ENCODE results near the gene EGFR.
"Not testable (repeated sequence)": the region's sequence is repeated elsewhere in the genome, so short reads cannot be mapped to it uniquely, and the experiment has no call there.

Gene EGFR

DNA sequence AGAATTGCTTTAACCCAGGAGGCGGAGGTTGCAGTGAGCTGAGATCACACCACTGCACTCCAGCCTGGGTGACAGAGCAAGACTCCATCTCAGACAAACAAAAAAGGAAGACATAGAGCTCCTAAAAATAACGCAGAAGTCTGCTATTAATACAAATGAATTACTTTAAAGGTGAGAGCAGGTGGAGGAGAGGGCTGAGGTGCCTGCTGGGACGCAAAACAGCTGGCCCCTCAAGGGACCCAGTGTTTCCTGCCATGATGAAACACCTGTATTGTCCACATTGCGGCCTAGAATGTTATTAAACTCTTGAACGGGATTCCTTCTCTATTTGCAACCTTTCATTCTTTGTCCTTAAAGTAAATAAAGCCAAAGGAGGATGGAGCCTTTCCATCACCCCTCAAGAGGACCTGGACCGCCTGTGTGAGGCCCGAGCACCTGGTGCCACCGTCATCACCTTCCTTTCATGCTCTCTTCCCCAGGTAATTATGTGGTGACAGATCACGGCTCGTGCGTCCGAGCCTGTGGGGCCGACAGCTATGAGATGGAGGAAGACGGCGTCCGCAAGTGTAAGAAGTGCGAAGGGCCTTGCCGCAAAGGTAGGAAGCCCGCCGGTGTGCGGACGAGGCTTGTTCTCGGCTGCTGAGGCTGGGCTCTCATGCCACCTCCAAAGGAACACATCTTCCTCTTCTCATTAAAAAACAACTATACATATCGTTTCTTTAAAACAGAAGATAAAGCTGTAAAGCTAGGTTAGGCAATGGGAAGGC is 136.7 kb downstream of the EGFR start:
- DNase-seq, result peak; percentile 60

DNA sequence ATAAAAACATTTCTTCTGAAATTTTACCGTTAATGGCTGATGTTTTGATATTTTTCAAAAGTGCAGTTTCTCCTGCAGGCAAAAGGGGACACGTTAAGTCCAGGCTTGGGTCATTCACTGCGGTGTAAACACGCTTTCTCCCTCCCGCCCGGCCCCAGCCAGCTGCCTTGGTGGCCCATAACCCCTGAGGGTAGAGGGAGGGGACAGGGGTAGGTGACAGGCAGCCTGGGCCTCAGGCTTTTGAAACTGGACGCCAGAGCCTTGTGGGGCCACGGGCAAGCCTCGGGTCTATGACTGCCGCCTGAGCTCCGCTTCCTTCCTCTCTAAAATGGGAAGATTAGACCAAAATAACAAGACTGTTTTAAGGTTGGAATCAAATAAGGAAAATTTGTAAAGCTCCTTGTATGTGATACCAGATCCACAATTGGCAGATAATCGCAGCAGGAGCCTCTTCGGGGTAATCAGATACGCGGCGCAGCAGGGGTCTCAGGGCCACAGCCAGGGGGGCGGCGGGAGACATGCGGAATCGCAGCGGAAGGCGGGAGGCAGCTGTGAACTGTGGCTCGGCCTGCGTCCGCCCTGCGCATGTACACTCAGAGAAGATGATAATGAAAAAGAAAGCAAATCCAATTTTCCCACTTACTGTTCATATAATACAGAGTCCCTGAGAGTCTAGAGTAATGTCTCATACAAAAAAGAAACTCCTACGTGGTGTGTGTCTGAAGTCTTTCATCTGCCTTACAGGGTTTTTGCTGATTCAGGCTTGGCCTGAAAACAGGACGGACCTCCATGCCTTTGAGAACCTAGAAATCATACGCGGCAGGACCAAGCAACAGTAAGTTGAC is 138.3 kb downstream of the EGFR start:
- peak; percentile 42 for DNase-seq

DNA sequence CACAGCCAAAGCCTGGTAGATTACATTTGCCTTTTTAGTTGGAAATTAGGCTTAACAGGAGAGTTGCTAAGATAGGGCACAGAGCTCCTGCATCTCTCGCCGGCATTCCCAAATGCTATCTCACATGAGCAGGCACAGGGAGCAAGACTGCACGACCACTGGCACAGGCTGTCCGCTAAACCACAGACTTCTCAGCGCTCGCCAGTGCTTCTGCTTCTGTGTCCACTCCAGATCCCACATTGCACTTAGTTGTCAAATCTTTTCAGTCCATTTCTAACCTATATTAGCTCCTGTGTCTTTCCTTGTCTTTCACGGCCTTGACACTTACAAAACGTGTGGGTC is 138.9 kb downstream of the EGFR start:
- no peak for DNase-seq

DNA sequence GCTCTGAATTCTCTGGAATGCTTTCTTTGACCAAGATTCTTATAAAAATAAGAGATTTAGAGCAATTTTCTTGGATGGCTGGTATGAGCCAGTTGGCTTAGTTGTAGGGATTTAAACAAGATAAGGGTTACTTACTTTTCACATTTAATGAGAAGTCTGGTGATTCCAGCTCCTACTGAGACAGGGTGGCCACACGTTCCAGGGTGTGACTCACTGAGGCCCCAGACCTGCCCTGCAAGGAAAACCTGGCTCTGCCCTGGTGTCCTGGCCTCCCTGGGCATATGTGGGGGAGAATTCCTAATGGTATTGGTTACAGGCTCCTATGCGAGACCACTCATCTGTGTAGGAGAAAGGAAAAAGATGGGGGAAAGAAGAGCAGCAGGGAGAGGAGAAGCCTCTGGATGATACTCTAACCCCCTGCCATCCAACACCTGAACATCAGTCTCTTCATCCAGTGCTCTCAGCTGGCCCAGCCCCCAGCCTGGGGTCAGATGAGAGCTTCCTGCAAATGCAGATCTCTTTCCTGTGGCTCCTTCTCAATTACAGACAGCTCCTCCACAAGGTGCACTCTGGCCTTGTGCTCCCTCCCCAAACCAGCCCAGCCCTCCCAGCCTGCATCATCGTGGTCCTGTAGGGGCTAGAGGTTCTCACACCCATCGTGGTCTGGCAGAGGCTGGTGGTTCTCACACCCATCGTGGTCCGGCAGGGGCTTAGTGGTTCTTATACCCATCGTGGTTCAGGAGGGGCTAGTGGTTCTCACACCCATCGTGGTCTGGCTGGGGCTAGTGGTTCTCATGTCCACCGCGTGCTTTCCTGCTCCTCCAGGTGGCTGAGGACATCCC is 139.9 kb downstream of the EGFR start:
- no peak for DNase-seq

DNA sequence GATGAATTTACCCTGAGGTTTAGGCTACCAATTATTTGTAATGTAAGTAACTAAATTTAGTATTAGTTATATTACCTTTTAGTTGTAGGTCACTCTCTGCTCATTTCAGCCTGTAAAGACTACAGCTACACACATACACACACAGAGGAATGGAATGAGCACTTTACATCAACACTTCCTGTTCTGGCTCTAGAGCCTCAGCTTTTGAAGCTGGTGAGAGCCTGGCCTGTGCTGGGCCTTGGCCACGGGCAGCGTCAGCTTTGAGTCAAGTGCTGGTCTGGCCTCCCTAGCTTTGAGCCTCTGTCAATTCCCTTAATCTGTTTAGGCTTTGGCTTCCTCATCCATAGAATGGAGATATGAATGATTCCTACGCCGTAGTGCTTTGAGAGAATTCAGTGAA is 141.7 kb downstream of the EGFR start:
- no peak for DNase-seq

DNA sequence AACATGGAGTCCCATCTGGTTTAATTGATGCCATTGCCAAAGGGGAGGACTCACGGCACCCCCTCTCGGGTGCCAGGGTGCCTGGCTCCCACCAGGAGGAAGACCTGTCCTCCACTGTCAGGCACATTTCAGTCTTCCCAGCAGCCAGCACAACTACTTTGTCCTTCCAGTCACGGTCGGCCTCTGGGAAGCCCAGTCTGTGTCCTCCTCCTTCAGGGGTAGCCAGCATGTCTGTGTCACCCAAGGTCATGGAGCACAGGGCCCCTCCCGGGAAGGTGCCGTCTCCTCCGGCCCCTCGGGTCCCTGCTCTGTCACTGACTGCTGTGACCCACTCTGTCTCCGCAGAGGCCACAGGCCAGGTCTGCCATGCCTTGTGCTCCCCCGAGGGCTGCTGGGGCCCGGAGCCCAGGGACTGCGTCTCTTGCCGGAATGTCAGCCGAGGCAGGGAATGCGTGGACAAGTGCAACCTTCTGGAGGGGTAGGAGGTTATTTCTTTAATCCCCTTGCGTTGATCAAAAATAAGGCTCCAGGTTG is 142.4 kb downstream of the EGFR start:
- DNase-seq, result no peak

DNA sequence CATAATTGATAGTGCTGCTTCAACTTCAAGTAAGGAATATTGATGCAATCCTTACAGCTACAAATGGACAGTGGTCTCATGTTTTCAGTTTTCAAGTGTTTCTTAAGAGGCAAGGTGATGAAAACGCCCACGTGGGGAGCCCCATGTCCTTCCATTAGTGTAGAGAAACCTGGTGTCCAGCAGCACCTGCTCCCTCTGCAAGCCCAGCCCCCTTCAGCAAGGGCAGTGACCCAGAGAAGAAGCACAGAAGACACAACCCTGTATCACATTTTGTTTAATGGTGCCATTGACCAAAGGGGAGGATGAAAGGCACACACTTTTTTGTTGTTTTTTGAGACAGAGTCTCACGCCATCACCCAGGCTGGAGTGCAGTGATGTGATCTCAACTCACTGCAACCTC is 143.7 kb downstream of the EGFR start:
- DNase-seq, result no peak

DNA sequence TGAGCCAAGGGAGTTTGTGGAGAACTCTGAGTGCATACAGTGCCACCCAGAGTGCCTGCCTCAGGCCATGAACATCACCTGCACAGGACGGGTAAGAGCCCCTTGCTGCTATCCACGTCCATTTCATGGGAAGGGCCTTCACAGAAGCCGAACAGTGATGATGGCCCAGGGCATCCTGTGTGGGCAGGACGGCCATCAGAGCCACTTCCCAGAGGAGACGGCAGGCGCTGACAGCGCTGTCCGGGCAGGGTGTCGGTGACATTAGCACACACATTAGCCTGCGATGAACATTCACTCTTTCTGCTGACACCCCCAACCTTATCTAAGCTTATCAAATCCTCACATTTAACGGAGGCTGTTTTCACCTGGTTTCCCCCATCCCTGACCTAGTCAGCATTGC is 144.9 kb downstream of the EGFR start:
- no peak for DNase-seq

DNA sequence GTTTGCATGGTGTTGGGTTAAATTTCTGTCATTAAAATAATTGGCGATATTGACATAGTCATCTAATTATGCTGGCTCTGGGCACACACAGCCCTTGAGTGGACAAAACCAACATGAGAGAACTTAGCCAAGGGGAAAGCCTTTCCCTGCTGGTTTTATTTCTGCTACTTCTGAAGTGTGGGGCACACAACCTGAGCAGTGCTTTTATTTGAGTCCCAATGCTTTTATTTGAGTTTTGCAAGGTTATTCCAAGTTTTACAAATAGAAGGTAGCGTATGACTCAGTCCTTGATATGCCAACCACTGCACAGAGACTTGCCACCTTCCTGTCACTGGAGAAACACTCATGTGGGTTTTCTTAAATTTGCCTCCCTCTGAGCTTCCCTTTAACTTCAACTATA is 145.7 kb downstream of the EGFR start:
- no peak for DNase-seq

DNA sequence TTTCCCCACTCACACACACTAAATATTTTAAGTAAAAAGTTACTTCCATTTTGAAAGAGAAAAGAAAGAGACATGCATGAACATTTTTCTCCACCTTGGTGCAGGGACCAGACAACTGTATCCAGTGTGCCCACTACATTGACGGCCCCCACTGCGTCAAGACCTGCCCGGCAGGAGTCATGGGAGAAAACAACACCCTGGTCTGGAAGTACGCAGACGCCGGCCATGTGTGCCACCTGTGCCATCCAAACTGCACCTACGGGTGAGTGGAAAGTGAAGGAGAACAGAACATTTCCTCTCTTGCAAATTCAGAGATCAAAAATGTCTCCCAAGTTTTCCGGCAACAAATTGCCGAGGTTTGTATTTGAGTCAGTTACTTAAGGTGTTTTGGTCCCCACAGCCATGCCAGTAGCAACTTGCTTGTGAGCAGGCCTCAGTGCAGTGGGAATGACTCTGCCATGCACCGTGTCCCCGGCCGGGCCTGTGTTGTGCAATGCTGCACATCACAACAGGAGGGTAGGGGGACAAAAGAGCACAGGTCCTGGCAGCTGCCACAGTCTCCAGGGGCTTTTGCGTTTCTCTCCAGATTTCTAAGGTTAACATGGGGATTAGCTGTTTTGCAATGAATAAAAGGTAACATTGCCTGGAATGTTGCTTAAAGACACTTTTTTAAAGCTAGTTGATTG is 146.5 kb downstream of the EGFR start:
- DNase-seq, result no peak

DNA sequence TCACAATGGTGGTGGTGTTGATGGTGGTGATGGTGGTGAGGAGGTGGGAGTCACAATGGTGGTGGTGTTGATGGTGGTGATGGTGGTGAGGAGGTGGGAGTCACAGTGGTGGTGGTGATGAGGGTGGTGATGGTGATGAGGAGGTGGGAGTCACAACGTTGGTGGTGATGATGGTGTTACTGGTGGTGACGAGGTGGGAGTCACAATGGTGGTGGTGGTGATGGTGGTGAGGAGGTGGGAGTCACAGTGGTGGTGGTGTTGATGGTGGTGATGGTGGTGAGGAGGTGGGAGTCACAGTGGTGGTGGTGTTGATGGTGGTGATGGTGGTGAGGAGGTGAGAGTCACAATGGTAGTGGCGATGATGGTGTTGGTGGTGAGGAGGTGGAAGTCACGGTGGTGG is 148.5 kb downstream of the EGFR start:
- not testable (repeated sequence) for DNase-seq

DNA sequence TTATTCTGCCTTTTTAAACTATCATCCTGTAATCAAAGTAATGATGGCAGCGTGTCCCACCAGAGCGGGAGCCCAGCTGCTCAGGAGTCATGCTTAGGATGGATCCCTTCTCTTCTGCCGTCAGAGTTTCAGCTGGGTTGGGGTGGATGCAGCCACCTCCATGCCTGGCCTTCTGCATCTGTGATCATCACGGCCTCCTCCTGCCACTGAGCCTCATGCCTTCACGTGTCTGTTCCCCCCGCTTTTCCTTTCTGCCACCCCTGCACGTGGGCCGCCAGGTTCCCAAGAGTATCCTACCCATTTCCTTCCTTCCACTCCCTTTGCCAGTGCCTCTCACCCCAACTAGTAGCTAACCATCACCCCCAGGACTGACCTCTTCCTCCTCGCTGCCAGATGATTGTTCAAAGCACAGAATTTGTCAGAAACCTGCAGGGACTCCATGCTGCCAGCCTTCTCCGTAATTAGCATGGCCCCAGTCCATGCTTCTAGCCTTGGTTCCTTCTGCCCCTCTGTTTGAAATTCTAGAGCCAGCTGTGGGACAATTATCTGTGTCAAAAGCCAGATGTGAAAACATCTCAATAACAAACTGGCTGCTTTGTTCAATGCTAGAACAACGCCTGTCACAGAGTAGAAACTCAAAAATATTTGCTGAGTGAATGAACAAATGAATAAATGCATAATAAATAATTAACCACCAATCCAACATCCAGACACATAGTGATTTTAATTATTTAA is 151.7 kb downstream of the EGFR start:
- DNase-seq, result no peak

DNA sequence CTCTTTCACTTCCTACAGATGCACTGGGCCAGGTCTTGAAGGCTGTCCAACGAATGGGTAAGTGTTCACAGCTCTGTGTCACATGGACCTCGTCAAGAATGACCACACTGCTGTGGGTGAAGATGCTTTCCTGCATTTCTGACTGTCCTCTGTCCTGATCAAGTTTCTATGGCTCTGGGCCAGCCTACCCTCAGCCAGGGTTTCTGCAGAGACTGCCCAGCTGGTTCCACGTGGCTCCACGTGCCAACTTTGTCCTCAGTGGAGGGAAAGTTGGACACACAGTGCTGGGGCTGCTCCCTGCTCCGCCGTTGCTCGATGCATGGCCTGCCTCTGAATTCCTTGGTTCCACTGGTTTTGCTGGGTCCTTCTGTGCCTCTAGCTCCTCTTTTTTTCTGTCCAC is 152.3 kb downstream of the EGFR start:
- DNase-seq, result no peak

DNA sequence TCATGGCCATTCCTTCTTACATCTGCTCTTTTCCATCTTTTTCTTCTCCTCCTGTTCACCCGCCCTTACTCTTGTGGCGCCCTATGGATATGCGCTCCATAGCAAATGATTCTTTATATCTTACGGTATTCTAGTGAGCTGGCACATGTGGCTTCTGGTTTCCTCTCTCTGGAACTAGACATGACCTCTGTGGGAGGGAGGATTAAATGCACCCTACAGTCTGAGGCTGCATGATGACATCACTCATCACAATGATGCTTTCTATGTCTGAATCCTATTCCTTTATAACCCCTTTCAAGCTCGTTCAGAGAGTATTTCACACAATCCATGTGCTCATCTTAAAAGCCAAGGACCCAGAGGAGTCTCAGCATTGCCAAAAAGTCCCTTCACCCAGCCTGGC is 153.3 kb downstream of the EGFR start:
- DNase-seq, result no peak

DNA sequence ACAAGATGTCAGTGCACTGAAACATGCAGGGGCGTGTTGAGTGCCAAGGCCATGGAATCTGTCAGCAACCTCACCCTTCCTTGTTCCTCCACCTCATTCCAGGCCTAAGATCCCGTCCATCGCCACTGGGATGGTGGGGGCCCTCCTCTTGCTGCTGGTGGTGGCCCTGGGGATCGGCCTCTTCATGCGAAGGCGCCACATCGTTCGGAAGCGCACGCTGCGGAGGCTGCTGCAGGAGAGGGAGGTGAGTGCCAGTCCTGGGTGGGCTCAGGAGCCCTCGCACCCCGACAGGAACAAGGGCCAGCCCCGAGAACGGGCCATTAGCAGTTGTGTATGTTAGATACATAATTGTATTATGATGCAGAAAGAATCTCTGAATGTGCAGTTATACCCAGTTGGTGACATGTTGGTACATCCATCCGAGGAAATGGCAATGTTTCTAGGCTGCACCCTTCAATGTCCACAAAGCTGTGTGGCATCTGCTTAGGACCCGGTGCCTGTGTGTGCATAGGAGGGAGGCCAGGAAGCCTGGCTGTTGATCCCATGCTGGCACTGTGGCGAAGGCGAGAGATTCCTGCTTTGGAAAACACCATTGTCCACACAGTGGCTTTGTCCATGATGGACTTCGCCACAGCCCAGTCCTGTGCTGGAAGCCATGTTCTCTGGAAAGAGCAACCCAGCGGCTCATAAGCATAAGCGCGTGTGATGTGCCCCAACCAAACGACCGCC is 154.2 kb downstream of the EGFR start:
- no peak for DNase-seq

DNA sequence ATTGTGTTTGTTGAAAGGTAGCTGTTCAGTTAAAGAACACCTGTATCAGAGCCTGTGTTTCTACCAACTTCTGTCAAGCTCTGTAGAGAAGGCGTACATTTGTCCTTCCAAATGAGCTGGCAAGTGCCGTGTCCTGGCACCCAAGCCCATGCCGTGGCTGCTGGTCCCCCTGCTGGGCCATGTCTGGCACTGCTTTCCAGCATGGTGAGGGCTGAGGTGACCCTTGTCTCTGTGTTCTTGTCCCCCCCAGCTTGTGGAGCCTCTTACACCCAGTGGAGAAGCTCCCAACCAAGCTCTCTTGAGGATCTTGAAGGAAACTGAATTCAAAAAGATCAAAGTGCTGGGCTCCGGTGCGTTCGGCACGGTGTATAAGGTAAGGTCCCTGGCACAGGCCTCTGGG is 154.9 kb downstream of the EGFR start:
- DNase-seq, result no peak

DNA sequence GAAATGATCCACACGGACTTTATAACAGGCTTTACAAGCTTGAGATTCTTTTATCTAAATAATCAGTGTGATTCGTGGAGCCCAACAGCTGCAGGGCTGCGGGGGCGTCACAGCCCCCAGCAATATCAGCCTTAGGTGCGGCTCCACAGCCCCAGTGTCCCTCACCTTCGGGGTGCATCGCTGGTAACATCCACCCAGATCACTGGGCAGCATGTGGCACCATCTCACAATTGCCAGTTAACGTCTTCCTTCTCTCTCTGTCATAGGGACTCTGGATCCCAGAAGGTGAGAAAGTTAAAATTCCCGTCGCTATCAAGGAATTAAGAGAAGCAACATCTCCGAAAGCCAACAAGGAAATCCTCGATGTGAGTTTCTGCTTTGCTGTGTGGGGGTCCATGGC is 155.6 kb downstream of the EGFR start:
- DNase-seq, result no peak

DNA sequence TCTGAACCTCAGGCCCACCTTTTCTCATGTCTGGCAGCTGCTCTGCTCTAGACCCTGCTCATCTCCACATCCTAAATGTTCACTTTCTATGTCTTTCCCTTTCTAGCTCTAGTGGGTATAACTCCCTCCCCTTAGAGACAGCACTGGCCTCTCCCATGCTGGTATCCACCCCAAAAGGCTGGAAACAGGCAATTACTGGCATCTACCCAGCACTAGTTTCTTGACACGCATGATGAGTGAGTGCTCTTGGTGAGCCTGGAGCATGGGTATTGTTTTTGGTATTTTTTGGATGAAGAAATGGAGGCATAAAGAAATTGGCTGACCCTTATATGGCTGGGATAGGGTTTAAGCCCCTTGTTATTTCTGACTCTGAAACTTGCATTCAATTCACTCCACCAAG is 156.0 kb downstream of the EGFR start:
- no peak for DNase-seq

DNA sequence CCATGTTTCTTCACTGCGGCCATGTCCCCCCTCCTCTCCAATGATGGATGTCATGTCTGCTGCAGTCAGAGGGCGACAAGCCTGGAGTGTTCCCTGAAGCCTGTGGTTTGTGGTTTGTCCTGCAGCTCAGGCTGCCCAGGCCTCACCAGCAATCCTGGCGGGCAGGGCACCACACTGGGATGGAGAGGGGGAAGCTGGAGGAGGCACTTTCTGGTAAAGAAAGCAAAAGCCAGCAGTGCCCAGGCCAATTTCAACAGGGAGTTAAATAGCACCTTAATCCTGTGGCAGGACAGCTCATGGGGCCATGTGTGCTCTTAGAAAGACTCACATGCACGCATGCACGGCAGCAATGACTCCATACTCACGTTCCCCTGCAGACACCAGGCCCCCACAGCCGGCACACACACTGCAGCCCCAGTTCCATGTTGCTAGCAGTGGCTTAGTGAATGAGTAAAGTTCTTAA is 158.3 kb downstream of the EGFR start:
- no peak for DNase-seq

DNA sequence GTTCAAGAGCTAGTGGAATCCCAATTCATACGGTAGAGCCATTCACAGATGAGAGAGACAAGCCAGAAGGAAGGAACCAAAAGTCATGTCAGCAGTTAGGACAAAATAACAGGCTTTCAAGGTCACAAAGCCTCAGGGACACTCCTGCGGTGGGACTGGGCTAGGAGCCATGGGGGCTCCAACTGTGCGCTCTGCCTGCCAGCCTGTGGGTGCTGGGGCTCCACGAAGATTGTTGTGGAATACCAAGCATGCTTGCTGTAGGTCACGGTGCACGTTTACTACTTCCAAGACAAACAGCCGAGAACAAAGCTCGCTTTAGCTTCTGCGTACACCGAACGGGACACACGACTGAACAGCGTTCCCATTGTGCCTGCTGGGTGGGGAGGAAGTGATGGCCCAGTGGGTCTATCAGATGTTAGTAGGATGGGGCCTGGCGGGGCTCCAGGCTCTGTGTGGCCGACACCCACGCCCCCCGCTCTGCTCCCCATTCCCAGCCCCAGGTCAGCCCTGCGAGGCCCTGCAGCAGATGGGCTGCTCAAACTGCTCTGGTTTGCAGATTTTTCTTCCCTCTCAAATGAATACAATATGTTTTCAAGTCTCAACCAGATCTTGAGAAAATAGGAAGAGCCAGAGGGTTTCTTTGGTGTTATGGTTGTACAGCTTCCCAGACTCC is 158.9 kb downstream of the EGFR start:
- DNase-seq, result no peak

All from NCI-H2107 (cell line).